ENCODE data around the gene ZBTB46. TPM values are rescaled to one million over a fixed set of nuclear protein-coding genes. Genes with fewer than 3 reads are reported as not detected.

The ZBTB46 gene
- total RNA-seq, 1 experiment from 2014 or later = 18.9 TPM

- CTCF ChIA-PET = interaction anchor here (0.6 to 2.2 kb wide), 12 partner anchors 11 to 241 kb away, joined by 3 to 10 read pairs (median 4); partner anchors contain the start of genes ARFRP1, PRPF6, TPD52L2 and ZGPAT
- ATAC-seq (peak; percentile 61), DNase-seq (ENCODE audit: low spot score) (peak; percentile 58)
- POLR2A ChIA-PET = interaction anchor here (0.6 to 1.5 kb wide), 3 partner anchors 32 to 231 kb away, joined by 5 to 7 read pairs (median 6); partner anchors contain the start of genes ARFRP1, TPD52L2 and ZGPAT
- H3K4me3 Mint-ChIP-seq = peak within 1 kb of the TSS; percentile 60
- no peaks in the 10 kb centered on the region for H3K9me3 Mint-ChIP-seq
- 0 out of 2 replicates have a peak, but pooled peaks cover 3% of the 10 kb centered on the region for H3K36me3 Mint-ChIP-seq
- no peaks in the 10 kb centered on the region for H3K4me1 Mint-ChIP-seq
- no peak within 1 kb of the TSS for H3K27ac Mint-ChIP-seq
- no peaks in the 10 kb centered on the region for H3K27me3 Mint-ChIP-seq (ENCODE audit: low read depth)
- TF ChIP-seq PRDM15 (CRISPR knock-in tag; IDR thresholded peaks at IDR 0.05) (no peak), SOX15 (CRISPR knock-in tag; IDR thresholded peaks at IDR 0.05) (no peak), ZNF416 (CRISPR knock-in tag; IDR thresholded peaks at IDR 0.05) (no peak), FOXP1 (CRISPR knock-in tag; IDR thresholded peaks at IDR 0.05; ENCODE audit: borderline replicate concordance) (peak; percentile 53; the same call in 1 of the 2 replicates), CDX4 (CRISPR knock-in tag; IDR thresholded peaks at IDR 0.05; ENCODE audit: borderline replicate concordance) (no peak), GRHL2 (CRISPR knock-in tag; IDR thresholded peaks at IDR 0.05; ENCODE audit: insufficient replicate concordance, severe bottlenecking) (no peak), E2F5 (CRISPR knock-in tag; IDR thresholded peaks at IDR 0.05) (no peak), HMGA2 (CRISPR knock-in tag; IDR thresholded peaks at IDR 0.05) (no peak), TP53 (CRISPR knock-in tag; IDR thresholded peaks at IDR 0.05) (no peak), SP1 (CRISPR knock-in tag; conservative IDR thresholded peaks at IDR 0.05) (peak; percentile 38; the same call in 1 of the 2 replicates), NFYB (CRISPR knock-in tag; conservative IDR thresholded peaks at IDR 0.05; ENCODE audit: low read depth) (no peak), ATF3 (CRISPR knock-in tag; conservative IDR thresholded peaks at IDR 0.05) (no peak), GABPB1 (CRISPR knock-in tag; IDR thresholded peaks at IDR 0.05) (peak; percentile 75), MYBL2 (CRISPR knock-in tag; IDR thresholded peaks at IDR 0.05) (no peak)
Measured at GRCh38 chr20:63739130-63740069, 91.7 kb downstream of the ZBTB46 start, which contains the start of gene SLC2A4RG. SLC2A4RG (plus strand) TSS chr20:63739776; CDS start chr20:63739913, 137 bp downstream.

GRCh38 chr20:63738687-63739129 lies 92.4 kb downstream of the ZBTB46 start:
- POLR2A ChIA-PET = interaction anchor here (0.6 to 1.5 kb wide), 3 partner anchors 31 to 230 kb away, joined by 5 to 7 read pairs (median 6); partner anchors contain the start of genes ARFRP1, TPD52L2 and ZGPAT
- H3K27ac Mint-ChIP-seq = no peak overlapping the region
- H3K36me3 Mint-ChIP-seq = peaks cover 6% of the 10 kb centered on the region; the same call in 1 of the 2 replicates
- H3K9me3 Mint-ChIP-seq = no peaks in the 10 kb centered on the region
- ATAC-seq (peak; percentile 11), DNase-seq (ENCODE audit: low spot score) (peak; percentile 73)
- CTCF ChIA-PET = interaction anchor here (0.6 to 2.2 kb wide), 12 partner anchors 11 to 242 kb away, joined by 3 to 10 read pairs (median 4); partner anchors contain the start of genes ARFRP1, PRPF6, TPD52L2 and ZGPAT
- no peaks in the 10 kb centered on the region for H3K4me1 Mint-ChIP-seq
- peak; percentile 8; the same call in 1 of the 2 replicates for TF ChIP-seq GABPB1 (CRISPR knock-in tag; IDR thresholded peaks at IDR 0.05)
- 0 out of 2 replicates have a peak, but pooled peaks have one; percentile 17 for TF ChIP-seq SP1 (CRISPR knock-in tag; conservative IDR thresholded peaks at IDR 0.05)
- no peak for TF ChIP-seq ATF2 (CRISPR knock-in tag; IDR thresholded peaks at IDR 0.05; ENCODE audit: borderline replicate concordance, low read depth)
- no peak for TF ChIP-seq STAT6 (CRISPR knock-in tag; conservative IDR thresholded peaks at IDR 0.05; ENCODE audit: low read depth)
- peak; percentile 24; the same call in 1 of the 2 replicates for TF ChIP-seq PRDM15 (CRISPR knock-in tag; IDR thresholded peaks at IDR 0.05)
- peak overlapping the region; percentile 31 for H3K4me3 Mint-ChIP-seq
- no peaks in the 10 kb centered on the region for H3K27me3 Mint-ChIP-seq (ENCODE audit: low read depth)
